H9 (cell line): ENCODE data around the gene ELANE. TPM values are rescaled to one million over a fixed set of nuclear protein-coding genes. Genes with fewer than 3 reads are reported as not detected.
"Not testable (repeated sequence)": the region's sequence is repeated elsewhere in the genome, so short reads cannot be mapped to it uniquely, and the experiment has no call there.

Experiments
- DNase-seq: peaks from one replicate; pipeline ENCODE4 v3.0.0-alpha.2; 2017
- H2AFZ ChIP-seq: one replicate; pipeline ENCODE4 v1.6.1; 2013; ENCODE audit warnings: mild to moderate bottlenecking, low read length, control low read depth, moderate library complexity
- H2AK5ac ChIP-seq: 2 replicates; pipeline ENCODE4 v1.6.1; 2013; ENCODE audit warnings: low read length, control low read depth, mixed read lengths; ENCODE audit not compliant: insufficient read length
- H2BK120ac ChIP-seq: one replicate; pipeline ENCODE4 v1.6.1; 2013; ENCODE audit warnings: low read depth, mild to moderate bottlenecking, low read length, control low read depth, inconsistent platforms; ENCODE audit not compliant: poor library complexity, severe bottlenecking
- H2BK12ac ChIP-seq: 2 replicates; pipeline ENCODE4 v1.6.1; 2013; ENCODE audit warnings: low read length, control low read depth, mixed read lengths, low read depth; ENCODE audit not compliant: insufficient read length
- H2BK15ac ChIP-seq: 2 replicates; pipeline ENCODE4 v1.6.1; 2013; ENCODE audit warnings: low read depth, low read length, control low read depth
- H2BK20ac ChIP-seq: one replicate; pipeline ENCODE4 v1.6.1; 2013; ENCODE audit warnings: low read depth, mild to moderate bottlenecking, low read length, control low read depth, inconsistent platforms; ENCODE audit not compliant: poor library complexity, severe bottlenecking
- H2BK5ac ChIP-seq: 2 replicates; pipeline ENCODE4 v1.6.1; 2013; ENCODE audit warnings: low read length, control low read depth, mixed read lengths; ENCODE audit not compliant: insufficient read length
- H3K14ac ChIP-seq: 2 replicates; pipeline ENCODE4 v1.6.1; 2013; ENCODE audit warnings: low read length, control low read depth; ENCODE audit not compliant: insufficient read depth
- H3K18ac ChIP-seq: 2 replicates; pipeline ENCODE4 v1.6.1; 2013; ENCODE audit warnings: low read depth, mild to moderate bottlenecking, mixed read lengths, low read length, control low read depth; ENCODE audit not compliant: insufficient read length
- H3K23ac ChIP-seq: 2 replicates; pipeline ENCODE4 v1.6.1; 2013; ENCODE audit warnings: low read length, control low read depth, mixed read lengths, low read depth; ENCODE audit not compliant: insufficient read length
- H3K23me2 ChIP-seq: 2 replicates; pipeline ENCODE4 v1.6.1; 2013; ENCODE audit warnings: low read depth, mild to moderate bottlenecking, mixed read lengths, low read length, control low read depth; ENCODE audit not compliant: insufficient read length, poor library complexity, severe bottlenecking
- H3K27ac ChIP-seq: 2 replicates; pipeline ENCODE4 v1.5.1; 2013; ENCODE audit warnings: low read length, control low read depth, mixed read lengths, low read depth; ENCODE audit not compliant: insufficient read length
- H3K27me3 ChIP-seq: 2 replicates; pipeline ENCODE4 v1.6.1; 2013; ENCODE audit warnings: low read length, control low read depth, inconsistent platforms; ENCODE audit not compliant: insufficient read depth
- H3K4ac ChIP-seq: 2 replicates; pipeline ENCODE4 v1.6.1; 2013; ENCODE audit warnings: low read depth, mild to moderate bottlenecking, control low read depth, inconsistent platforms, low read length, moderate library complexity
- H3K4me1 ChIP-seq: 2 replicates; pipeline ENCODE4 v1.6.1; 2013; ENCODE audit warnings: low read length, control low read depth, inconsistent platforms; ENCODE audit not compliant: insufficient read depth
- H3K4me2 ChIP-seq: 2 replicates; pipeline ENCODE4 v1.6.1; 2013; ENCODE audit warnings: low read length, control low read depth, mixed read lengths; ENCODE audit not compliant: insufficient read length, insufficient read depth
- H3K56ac ChIP-seq: 2 replicates; pipeline ENCODE4 v1.6.1; 2013; ENCODE audit warnings: low read depth, mild to moderate bottlenecking, mixed read lengths, low read length, control low read depth; ENCODE audit not compliant: insufficient read length
- H3K79me1 ChIP-seq: 2 replicates; pipeline ENCODE4 v1.6.1; 2013; ENCODE audit warnings: low read depth, mild to moderate bottlenecking, moderate library complexity, low read length, control low read depth, inconsistent platforms; ENCODE audit not compliant: insufficient read depth, poor library complexity, severe bottlenecking
- H3K79me2 ChIP-seq: 2 replicates; pipeline ENCODE4 v1.6.1; 2013; ENCODE audit warnings: low read length, control low read depth, inconsistent platforms; ENCODE audit not compliant: insufficient read depth
- H3K9ac ChIP-seq: 2 replicates; pipeline ENCODE4 v1.6.1; 2013; ENCODE audit warnings: low read length, control low read depth, mixed read lengths; ENCODE audit not compliant: insufficient read length; ENCODE audit errors: extremely low read depth
- H3K9me3 ChIP-seq: one replicate; pipeline ENCODE4 v1.6.1; 2013; ENCODE audit warnings: low read depth, low read length, inconsistent platforms; ENCODE audit not compliant: control insufficient read depth
- H3T11ph ChIP-seq: one replicate; pipeline ENCODE4 v1.6.1; 2013; ENCODE audit warnings: mild to moderate bottlenecking, low read length, control low read depth, inconsistent platforms
- H4K20me1 ChIP-seq: one replicate; pipeline ENCODE4 v1.6.1; 2013; ENCODE audit not compliant: control insufficient read depth, insufficient read length, insufficient read depth
- H4K5ac ChIP-seq: 2 replicates; pipeline ENCODE4 v1.6.1; 2013; ENCODE audit warnings: low read depth, mild to moderate bottlenecking, mixed read lengths, low read length, control low read depth; ENCODE audit not compliant: insufficient read length
- H4K8ac ChIP-seq: replicated peaks from 2 replicates; pipeline ENCODE4 v1.6.1; 2013; ENCODE audit warnings: low read length, control low read depth, mixed read lengths, low read depth; ENCODE audit not compliant: insufficient read length
- H4K91ac ChIP-seq: 2 replicates; pipeline ENCODE4 v1.6.1; 2013; ENCODE audit warnings: low read depth, mild to moderate bottlenecking, moderate library complexity, mixed read lengths, low read length, control low read depth; ENCODE audit not compliant: insufficient read length
- H3K27ac Mint-ChIP-seq, 3 experiments: 2 replicates in 2 of 3; 3 replicates in 1 of 3; pipeline ENCODE4 v1.8.0; 2020 to 2021; ENCODE audit warnings: mixed read lengths in 3 of 3, mild to moderate bottlenecking in 1 of 3, moderate library complexity in 1 of 3
- H3K27me3 Mint-ChIP-seq: 2 replicates; pipeline ENCODE4 v1.8.0; 2021; ENCODE audit warnings: low read depth, mild to moderate bottlenecking, moderate library complexity, mixed read lengths
- H3K36me3 Mint-ChIP-seq, 3 experiments: 2 replicates in 2 of 3; 3 replicates in 1 of 3; pipeline ENCODE4 v1.8.0; 2020 to 2021; ENCODE audit warnings: low read depth in 3 of 3, mixed read lengths in 3 of 3; ENCODE audit not compliant: insufficient read depth in 1 of 3
- H3K4me1 Mint-ChIP-seq, 2 experiments: 2 replicates each; pipeline ENCODE4 v1.8.0; 2020; ENCODE audit warnings: mixed read lengths in 2 of 2
- H3K4me3 Mint-ChIP-seq, 2 experiments: 2 replicates in 1 of 2; 3 replicates in 1 of 2; pipeline ENCODE4 v1.8.0; 2020 to 2021; ENCODE audit warnings: mild to moderate bottlenecking in 2 of 2, mixed read lengths in 2 of 2, moderate library complexity in 1 of 2
- H3K9me3 Mint-ChIP-seq, 2 experiments: 2 replicates in 1 of 2; 3 replicates in 1 of 2; pipeline ENCODE4 v1.8.0; 2020; ENCODE audit warnings: mild to moderate bottlenecking in 2 of 2, mixed read lengths in 2 of 2, moderate library complexity in 1 of 2
- CTCF ChIP-seq: fragments of 200-600 bp; sonication (generic); conservative IDR thresholded peaks from 3 replicates; pipeline ENCODE4 v1.8.0; 2021; ENCODE audit warnings: antibody characterized with exemption, mild to moderate bottlenecking
- WGBS: extraction: QIAGEN DNeasy Blood & Tissue Kit; methylation state at CpG from one replicate; pipeline ENCODE4 v1.1.7; 2013; ENCODE audit warnings: missing lambda C conversion rate, low lambda C conversion rate, mixed read lengths; ENCODE audit not compliant: insufficient read length; ENCODE audit errors: extremely low coverage; 5-methylcytosine and 5-hydroxymethylcytosine counted together
- total RNA-seq: library from RNA; stranded (reverse); gene quantifications from 2 replicates; pipeline ENCODE4 v1.2.1, GENCODE V29; 2021

ELANE gene
- total RNA-seq, 1 experiment from 2014 or later, result not detected

DNA sequence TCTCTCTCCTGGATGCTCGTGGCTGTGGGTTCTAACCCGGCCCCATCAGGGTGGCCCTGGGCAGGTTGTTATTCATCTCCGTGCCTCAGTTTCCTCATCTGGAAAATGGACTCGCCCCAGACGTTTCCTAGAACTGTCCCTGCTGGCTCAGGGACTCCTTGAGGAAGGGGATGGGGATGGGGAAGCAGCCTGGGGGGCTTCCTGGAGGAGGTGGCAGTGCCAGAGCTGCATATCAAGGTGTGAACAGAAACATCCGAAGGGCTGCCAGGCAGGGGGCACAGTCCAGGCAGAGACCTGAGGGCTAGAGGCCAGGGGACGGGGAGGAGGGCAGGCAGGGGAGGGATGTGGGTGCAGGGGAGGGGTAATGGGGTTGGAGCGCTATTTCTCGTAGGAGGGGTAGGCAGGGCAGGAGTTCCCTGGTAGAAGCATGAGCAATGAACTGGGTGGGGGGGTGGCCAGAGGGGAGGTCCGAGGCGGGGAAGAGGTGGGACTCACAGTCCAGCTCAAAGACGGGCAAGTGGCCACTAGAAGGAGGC lies 3.6 kb upstream of the ELANE start:
- H3K4me3 Mint-ChIP-seq, result no peak overlapping the region
- H3K36me3 Mint-ChIP-seq, result no peaks in the 10 kb centered on the region; a peak in 1 of 7 replicates
- Histone ChIP-seq H3K27me3 (no peaks in the 10 kb centered on the region; the same call in 1 of the 2 replicates), H3K79me1 (no peaks in the 10 kb centered on the region), H2BK20ac (no peak overlapping the region), H3K14ac (no peak overlapping the region), H3K79me2 (no peaks in the 10 kb centered on the region), H4K91ac (no peak overlapping the region), H3T11ph (no peak overlapping the region), H3K9ac (no peak overlapping the region), H3K23ac (no peak overlapping the region), H3K56ac (no peak overlapping the region), H4K5ac (no peak overlapping the region), H2BK5ac (no peak overlapping the region), H2BK12ac (no peak overlapping the region), H3K27ac (no peak overlapping the region), H3K18ac (no peak overlapping the region), H2BK15ac (no peak overlapping the region), H3K4me2 (no peak overlapping the region), H3K23me2 (no peaks in the 10 kb centered on the region), H3K4ac (no peak overlapping the region), H2AK5ac (no peak overlapping the region), H2BK120ac (no peak overlapping the region), H4K8ac (no peak overlapping the region), H3K4me1 (no peaks in the 10 kb centered on the region), H4K20me1 (no peaks in the 10 kb centered on the region), H3K9me3 (no peaks in the 10 kb centered on the region), H2AFZ (no peak overlapping the region)
- WGBS, result no CpG with 5 or more reads among the region's 12 CpGs
- H3K9me3 Mint-ChIP-seq, result no peaks in the 10 kb centered on the region; a peak in 1 of 5 replicates
- H3K27me3 Mint-ChIP-seq, result peaks cover 42% of the 10 kb centered on the region
- no peak overlapping the region for H3K27ac Mint-ChIP-seq
- DNase-seq, result no peak
- TF ChIP-seq CTCF, result no peak
- H3K4me1 Mint-ChIP-seq, result peaks cover 2 to 11% of the 10 kb centered on the region in 2 experiments; a peak in 2 of 4 replicates

GRCh38 chr19:849195-849594 lies 2.9 kb upstream of the ELANE start:
- not testable (repeated sequence) for DNase-seq, H3K36me3 Mint-ChIP-seq, H3K9me3 Mint-ChIP-seq, H3K23ac ChIP-seq, H3K14ac ChIP-seq, H2AFZ ChIP-seq, H2AK5ac ChIP-seq, H4K91ac ChIP-seq, H3K4me2 ChIP-seq, H3K27ac Mint-ChIP-seq, H4K8ac ChIP-seq, H3K4me3 Mint-ChIP-seq, H3K27me3 ChIP-seq, H2BK120ac ChIP-seq, H4K20me1 ChIP-seq, H2BK12ac ChIP-seq, H2BK15ac ChIP-seq, H3K23me2 ChIP-seq, H3K9ac ChIP-seq, H2BK5ac ChIP-seq, H3K9me3 ChIP-seq, H3K27ac ChIP-seq, H3K56ac ChIP-seq, H3K4ac ChIP-seq, H2BK20ac ChIP-seq, H3K18ac ChIP-seq, H3T11ph ChIP-seq, H3K4me1 ChIP-seq, H3K79me1 ChIP-seq, H4K5ac ChIP-seq, H3K79me2 ChIP-seq
- Mint-ChIP-seq H3K27me3 (peaks cover 37% of the 10 kb centered on the region), H3K4me1 (peaks cover 2 to 11% of the 10 kb centered on the region in 2 experiments; a peak in 2 of 4 replicates)
- no CpG with 5 or more reads among the region's 8 CpGs for WGBS
